Measurements from ENCODE around the gene TEK. TPM values are rescaled to one million over a fixed set of nuclear protein-coding genes. Genes with fewer than 3 reads are reported as not detected.

Gene TEK
- polyA plus RNA-seq, 3 donors = not detected

- Histone ChIP-seq H3K4me3 (replicated peaks in 1 of 3; ENCODE audit: low read depth in 2 of 3, low read length in 3 of 3) (no peak overlapping the region), H2AFZ (ENCODE audit: insufficient read depth, low read depth, low read length, poor library complexity, severe bottlenecking) (no peak overlapping the region), H3K36me3 (replicated peaks in 1 of 2; ENCODE audit: control insufficient read depth in 1 of 2, insufficient read depth in 2 of 2, low read length in 2 of 2) (no peaks in the 10 kb centered on the region), H4K20me1 (ENCODE audit: insufficient read depth, low read length) (no peaks in the 10 kb centered on the region), H3K27ac (ENCODE audit: low read depth in 1 of 2, low read length in 2 of 2) (no peak overlapping the region), H3K4me1 (ENCODE audit: control insufficient read depth in 1 of 2, insufficient read depth in 2 of 2, low read length in 2 of 2) (no peaks in the 10 kb centered on the region), H3K9ac (ENCODE audit: insufficient read depth, low read length, poor library complexity, severe bottlenecking) (no peak overlapping the region), H3K9me3 (replicated peaks in 1 of 2; ENCODE audit: control insufficient read depth in 1 of 2, insufficient read depth in 1 of 2, low read length in 2 of 2) (no peaks in the 10 kb centered on the region), H3K79me2 (ENCODE audit: insufficient read depth, low read length) (no peaks in the 10 kb centered on the region), H3K4me2 (replicated peaks; ENCODE audit: extremely low read depth, low read length, poor library complexity, severe bottlenecking) (no peak overlapping the region), H3K27me3 (ENCODE audit: control insufficient read depth in 2 of 2, insufficient read depth in 2 of 2, low read length in 2 of 2) (no peaks in the 10 kb centered on the region)
- no peak for TF ChIP-seq CTCF (IDR thresholded peaks at IDR 0.05)
- H3K36me3 Mint-ChIP-seq = no peaks in the 10 kb centered on the region
- peaks cover 0 to 4% (median 1%) of the 10 kb centered on the region in 7 donors for H3K9me3 Mint-ChIP-seq
- intact Hi-C loops (cut with micrococcal nuclease) = no loop called here
- H3K27ac Mint-ChIP-seq = no peak overlapping the region
- H3K27me3 Mint-ChIP-seq (ENCODE audit: low read depth in 3 of 3) = peaks cover 0 to 7% (median 5%) of the 10 kb centered on the region in 3 donors
- no peak overlapping the region for H3K4me3 Mint-ChIP-seq
- no peaks in the 10 kb centered on the region for H3K4me1 Mint-ChIP-seq
- no peak for DNase-seq
- 25% methylated on average over 2 of the region's 3 CpGs for WGBS (ENCODE audit: insufficient coverage)
These were observed 36.1 kb downstream of the TEK start for GRCh38 chr9:27145143-27145542.

GRCh38 chr9:27149651-27150050 lies 40.6 kb downstream of the TEK start:
- Mint-ChIP-seq H3K36me3 (no peaks in the 10 kb centered on the region), H3K4me3 (no peak overlapping the region), H3K27me3 (ENCODE audit: low read depth in 3 of 3) (peaks cover 0 to 2% (median 2%) of the 10 kb centered on the region in 3 donors), H3K4me1 (no peaks in the 10 kb centered on the region), H3K27ac (no peak overlapping the region), H3K9me3 (peaks cover 0 to 5% (median 0%) of the 10 kb centered on the region in 7 donors)
- Histone ChIP-seq H3K9me3 (replicated peaks in 1 of 2; ENCODE audit: control insufficient read depth in 1 of 2, insufficient read depth in 1 of 2, low read length in 2 of 2) (no peaks in the 10 kb centered on the region), H3K36me3 (replicated peaks in 1 of 2; ENCODE audit: control insufficient read depth in 1 of 2, insufficient read depth in 2 of 2, low read length in 2 of 2) (no peaks in the 10 kb centered on the region), H3K4me3 (replicated peaks in 1 of 3; ENCODE audit: low read depth in 2 of 3, low read length in 3 of 3) (no peak overlapping the region), H2AFZ (ENCODE audit: insufficient read depth, low read depth, low read length, poor library complexity, severe bottlenecking) (no peak overlapping the region), H3K79me2 (ENCODE audit: insufficient read depth, low read length) (no peaks in the 10 kb centered on the region), H3K27ac (ENCODE audit: low read depth in 1 of 2, low read length in 2 of 2) (no peak overlapping the region), H3K4me2 (replicated peaks; ENCODE audit: extremely low read depth, low read length, poor library complexity, severe bottlenecking) (no peak overlapping the region), H3K27me3 (ENCODE audit: control insufficient read depth in 2 of 2, insufficient read depth in 2 of 2, low read length in 2 of 2) (no peaks in the 10 kb centered on the region), H3K9ac (ENCODE audit: insufficient read depth, low read length, poor library complexity, severe bottlenecking) (no peak overlapping the region), H3K4me1 (ENCODE audit: control insufficient read depth in 1 of 2, insufficient read depth in 2 of 2, low read length in 2 of 2) (no peaks in the 10 kb centered on the region), H4K20me1 (ENCODE audit: insufficient read depth, low read length) (no peaks in the 10 kb centered on the region)
- intact Hi-C loops (cut with micrococcal nuclease) = no loop called here
- no peak for TF ChIP-seq CTCF (IDR thresholded peaks at IDR 0.05)
- WGBS (ENCODE audit: insufficient coverage) = 100% methylated on average over 1 of the region's 2 CpGs
- no peak for DNase-seq
